SJSA1 (cell line): ENCODE results near the gene VPS37B. TPM values are rescaled to one million over a fixed set of nuclear protein-coding genes. Genes with fewer than 3 reads are reported as not detected.
"Not testable (repeated sequence)": the region's sequence is repeated elsewhere in the genome, so short reads cannot be mapped to it uniquely, and the experiment has no call there.

Source experiments
- DNase-seq, 2 experiments: peaks; one replicate each; pipeline ENCODE4 v3.0.0-alpha.2; 2015 to 2020; ENCODE audit warnings: low spot score in 2 of 2, low read depth in 1 of 2
- H3K27ac ChIP-seq: fragments of 250-450 bp; sonication (Bioruptor Pico); 2 replicates; pipeline ENCODE4 v1.5.1; 2020; ENCODE audit warnings: mild to moderate bottlenecking, moderate library complexity
- H3K27me3 ChIP-seq: fragments of 250-450 bp; sonication (Bioruptor Pico); replicated peaks from 2 replicates; pipeline ENCODE4 v1.5.1; 2020; ENCODE audit warnings: mild to moderate bottlenecking, moderate library complexity
- H3K36me3 ChIP-seq: fragments of 250-450 bp; sonication (Bioruptor Pico); 2 replicates; pipeline ENCODE4 v1.5.1; 2020; ENCODE audit warnings: mild to moderate bottlenecking
- H3K4me1 ChIP-seq: fragments of 250-450 bp; sonication (Bioruptor Pico); replicated peaks from 2 replicates; pipeline ENCODE4 v1.6.1; 2021; ENCODE audit warnings: mild to moderate bottlenecking
- H3K4me3 ChIP-seq: fragments of 250-450 bp; sonication (Bioruptor Pico); 2 replicates; pipeline ENCODE4 v1.5.1; 2020; ENCODE audit warnings: mild to moderate bottlenecking
- H3K9me3 ChIP-seq: fragments of 250-450 bp; sonication (Bioruptor Pico); replicated peaks from 2 replicates; pipeline ENCODE4 v1.5.1; 2020; ENCODE audit warnings: mild to moderate bottlenecking
- total RNA-seq: library from RNA; depleted of rRNA; stranded (reverse); fragments of >200 nt; shearing (Covaris generic); gene quantifications from 2 replicates; pipeline ENCODE4 v1.2.3, GENCODE V29; 2014

Gene VPS37B
- total RNA-seq, 1 experiment from 2014 or later, result 31.5 TPM

DNA sequence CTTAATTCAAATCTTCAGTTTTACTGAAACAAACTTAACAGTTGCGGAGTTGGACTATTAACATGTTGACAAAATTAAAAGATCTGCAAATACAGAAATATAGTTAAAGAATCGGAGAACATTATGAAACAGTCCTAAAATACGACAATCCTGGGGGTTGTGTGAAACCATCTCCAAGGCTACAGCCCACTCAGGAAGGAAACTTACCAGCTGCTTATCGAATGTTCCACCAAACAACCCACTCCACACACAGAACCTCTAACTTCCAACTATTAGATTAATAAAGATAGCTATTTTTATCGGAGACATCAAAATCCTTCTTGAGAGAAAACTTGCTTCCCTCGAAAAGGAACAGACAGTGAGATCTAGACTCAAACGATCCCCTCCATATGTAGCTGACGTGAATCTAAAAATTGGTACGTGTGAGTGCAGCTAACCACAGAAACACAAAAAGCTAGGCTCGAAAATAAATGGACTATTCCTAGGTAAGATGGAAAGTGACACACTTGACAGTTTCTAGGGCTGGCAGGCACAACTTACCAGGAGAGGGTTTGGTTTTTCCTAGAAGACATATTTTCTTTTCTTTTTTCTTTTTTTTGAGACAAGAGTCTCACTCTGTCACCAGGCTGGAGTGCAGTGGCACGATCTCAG lies 12.9 kb downstream of the VPS37B start:
- Histone ChIP-seq H3K4me3 (no peak overlapping the region), H3K27me3 (no peaks in the 10 kb centered on the region), H3K27ac (no peak overlapping the region), H3K9me3 (no peaks in the 10 kb centered on the region), H3K36me3 (peaks cover 4% of the 10 kb centered on the region; the same call in 1 of the 2 replicates), H3K4me1 (peaks cover 20% of the 10 kb centered on the region)
- DNase-seq, result no peak

DNA sequence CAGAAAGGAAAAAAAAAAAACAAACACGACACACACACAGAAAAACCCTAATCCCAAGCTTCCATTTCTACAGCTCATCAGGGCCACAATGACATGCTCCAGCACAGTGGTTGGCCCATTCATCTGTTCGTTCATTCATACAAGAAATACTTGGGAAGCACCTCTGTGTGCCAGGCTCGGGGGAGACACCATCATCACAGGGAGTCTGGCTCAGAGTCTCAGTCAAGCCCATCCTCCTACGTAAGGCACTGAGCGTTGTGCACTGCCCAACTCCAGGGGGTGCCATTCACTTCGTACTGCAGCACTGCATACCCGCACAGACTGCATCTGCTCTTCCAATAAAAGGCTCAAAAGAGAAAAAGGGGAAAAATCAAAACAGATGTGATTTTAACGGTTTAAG lies 15.3 kb downstream of the VPS37B start:
- DNase-seq, result no peak
- H3K4me3 ChIP-seq, result no peak overlapping the region
- H3K27me3 ChIP-seq, result no peaks in the 10 kb centered on the region
- peaks cover 9% of the 10 kb centered on the region for H3K4me1 ChIP-seq
- peaks cover 4% of the 10 kb centered on the region for H3K36me3 ChIP-seq
- no peak overlapping the region for H3K27ac ChIP-seq
- no peaks in the 10 kb centered on the region for H3K9me3 ChIP-seq

DNA sequence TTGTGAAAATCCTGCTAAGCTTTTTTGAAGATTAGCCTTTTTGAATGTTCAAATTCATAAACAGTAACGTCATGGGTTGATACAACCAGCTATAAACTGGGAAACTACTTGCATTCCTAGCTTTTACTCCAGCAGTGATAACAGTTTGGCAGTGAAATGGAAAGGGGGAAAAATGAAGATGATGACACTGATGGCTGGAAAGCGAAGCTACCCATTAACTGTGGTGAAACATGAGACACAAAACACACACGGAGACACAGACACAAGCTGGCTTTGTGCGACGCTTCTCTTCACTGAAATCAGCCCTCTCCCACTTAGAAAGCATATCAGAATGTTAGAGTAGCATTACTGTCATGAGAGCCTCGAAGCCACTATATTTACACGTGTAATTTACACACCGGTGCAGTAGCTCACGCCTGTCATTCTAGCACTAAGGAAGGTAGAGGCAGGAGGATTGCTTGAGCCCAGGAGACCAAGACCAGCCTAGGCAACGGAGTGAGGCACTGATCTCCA lies 15.7 kb downstream of the VPS37B start:
- DNase-seq, result no peak
- no peak overlapping the region for H3K27ac ChIP-seq
- H3K4me1 ChIP-seq, result peaks cover 13% of the 10 kb centered on the region
- no peak overlapping the region for H3K4me3 ChIP-seq
- H3K27me3 ChIP-seq, result no peaks in the 10 kb centered on the region
- H3K9me3 ChIP-seq, result no peaks in the 10 kb centered on the region
- peaks cover 4% of the 10 kb centered on the region for H3K36me3 ChIP-seq

DNA sequence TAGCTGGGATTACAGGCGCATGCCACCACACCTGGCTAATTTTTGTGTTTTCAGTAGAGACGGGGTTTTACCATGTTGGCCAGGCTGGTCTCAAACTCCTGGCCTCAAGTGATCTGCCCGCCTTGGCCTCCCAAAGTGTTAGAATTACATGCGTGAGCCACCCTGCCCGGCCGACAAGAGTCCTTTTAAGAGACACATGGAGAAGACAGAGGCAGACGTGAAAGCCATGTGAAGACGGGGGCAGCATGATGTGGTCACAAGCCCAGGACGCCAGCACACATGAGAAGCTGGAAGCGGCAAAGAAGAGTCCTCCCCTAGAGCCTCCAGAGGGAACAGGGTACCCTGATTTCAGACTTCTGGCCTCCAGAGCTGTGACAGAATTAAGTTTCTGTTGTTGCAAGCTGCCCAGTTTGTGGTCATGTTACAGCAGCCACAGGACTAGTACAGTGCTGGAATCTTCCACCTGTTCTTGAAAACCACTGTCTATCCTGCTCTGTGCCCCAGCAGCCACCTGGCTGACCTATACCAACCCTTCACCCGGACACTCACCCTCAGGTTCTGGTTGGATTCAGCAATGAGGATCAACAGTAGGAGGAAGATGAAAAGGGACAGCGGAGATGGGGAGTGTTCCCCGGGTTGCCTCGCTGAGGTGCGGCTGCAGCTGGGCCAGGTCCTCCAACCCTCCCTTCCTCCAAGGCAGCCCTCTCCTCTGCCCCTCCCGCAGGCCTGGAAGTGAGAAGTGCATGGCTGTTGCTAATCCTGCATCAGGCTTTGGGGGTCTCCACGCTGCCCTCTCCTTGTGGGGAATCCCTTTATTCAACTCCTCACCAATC lies 16.9 kb downstream of the VPS37B start:
- no peaks in the 10 kb centered on the region for H3K27me3 ChIP-seq
- DNase-seq, result no peak
- H3K27ac ChIP-seq, result no peak overlapping the region
- H3K9me3 ChIP-seq, result no peaks in the 10 kb centered on the region
- H3K4me1 ChIP-seq, result peaks cover 16% of the 10 kb centered on the region
- H3K4me3 ChIP-seq, result no peak overlapping the region
- peaks cover 4% of the 10 kb centered on the region for H3K36me3 ChIP-seq

DNA sequence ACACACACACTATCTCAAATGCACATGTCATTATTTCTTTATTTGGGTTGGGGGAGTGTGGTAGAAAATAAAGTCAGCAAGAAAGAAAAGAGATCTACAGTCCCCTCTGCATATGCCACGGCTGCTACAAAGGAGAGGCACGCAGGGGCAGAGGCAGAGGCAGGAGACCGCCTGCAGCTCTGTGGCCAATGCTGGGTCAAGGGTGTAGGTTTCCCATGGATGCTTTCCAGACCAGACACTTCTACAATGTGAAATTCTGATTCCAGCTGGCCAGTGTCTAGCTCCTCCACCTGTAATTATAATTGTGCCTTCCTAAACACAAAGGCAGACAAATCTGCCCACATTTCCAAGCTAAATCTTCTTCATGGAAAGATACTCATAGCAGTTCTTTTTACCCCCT lies 19.2 kb downstream of the VPS37B start:
- Histone ChIP-seq H3K4me3 (no peak overlapping the region), H3K27ac (no peak overlapping the region), H3K36me3 (peaks cover 4% of the 10 kb centered on the region), H3K4me1 (peaks cover 31% of the 10 kb centered on the region), H3K27me3 (no peaks in the 10 kb centered on the region), H3K9me3 (no peaks in the 10 kb centered on the region)
- no peak for DNase-seq

DNA sequence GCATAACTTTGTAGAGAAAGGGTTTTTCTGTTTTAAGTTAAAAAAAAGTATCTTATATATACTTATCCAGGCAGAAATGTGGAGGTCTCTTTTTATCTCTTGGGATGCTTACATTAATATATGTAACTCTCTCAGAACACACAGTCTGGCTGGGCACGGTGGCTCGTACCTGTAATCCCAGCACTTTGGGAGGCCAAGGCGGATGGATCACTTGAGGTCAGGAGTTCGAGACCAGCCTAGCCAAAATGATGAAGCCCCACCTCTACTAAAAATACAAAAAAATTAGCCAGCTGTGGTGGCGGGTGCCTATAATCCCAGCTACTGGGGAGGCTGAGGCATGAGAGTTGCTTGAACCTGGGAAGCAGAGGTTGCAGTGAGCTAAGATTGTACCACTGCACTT lies 19.6 kb downstream of the VPS37B start:
- peaks cover 35% of the 10 kb centered on the region for H3K4me1 ChIP-seq
- H3K27me3 ChIP-seq, H3K36me3 ChIP-seq, H3K27ac ChIP-seq, H3K4me3 ChIP-seq, DNase-seq, H3K9me3 ChIP-seq: not testable (repeated sequence)

DNA sequence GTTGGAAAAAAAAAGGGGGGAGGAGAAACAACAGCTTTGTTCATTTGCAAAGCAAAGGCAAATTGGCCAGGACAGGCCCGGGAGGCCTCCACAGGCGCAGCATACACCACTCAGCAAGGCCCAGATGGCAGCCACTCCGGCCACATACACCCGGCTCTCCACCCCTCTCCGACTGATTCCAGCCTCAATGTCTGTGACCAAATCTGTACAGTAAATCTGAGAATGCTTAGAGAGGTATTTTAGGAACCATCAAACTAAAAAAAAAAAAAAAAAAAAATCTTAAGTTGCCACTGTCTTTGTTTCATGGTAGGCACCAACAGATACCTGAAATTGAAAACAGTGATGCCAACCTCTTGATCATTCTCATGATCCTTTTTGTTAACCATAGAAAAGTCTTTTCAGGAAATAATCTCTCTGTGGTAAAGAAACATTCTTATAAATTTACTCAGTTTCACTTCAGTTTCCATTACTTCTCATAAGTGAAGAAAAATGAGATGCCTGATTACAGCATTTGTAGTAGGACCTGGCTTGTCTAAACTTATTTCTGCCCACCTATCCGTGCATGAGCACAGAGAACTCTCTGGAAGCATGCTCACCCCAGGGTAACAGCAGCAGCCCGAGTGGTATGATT lies 20.2 kb downstream of the VPS37B start:
- Histone ChIP-seq H3K36me3 (peaks cover 8% of the 10 kb centered on the region), H3K4me1 (peaks cover 37% of the 10 kb centered on the region), H3K9me3 (no peaks in the 10 kb centered on the region), H3K27ac (no peak overlapping the region), H3K4me3 (no peak overlapping the region), H3K27me3 (no peaks in the 10 kb centered on the region)
- no peak for DNase-seq

DNA sequence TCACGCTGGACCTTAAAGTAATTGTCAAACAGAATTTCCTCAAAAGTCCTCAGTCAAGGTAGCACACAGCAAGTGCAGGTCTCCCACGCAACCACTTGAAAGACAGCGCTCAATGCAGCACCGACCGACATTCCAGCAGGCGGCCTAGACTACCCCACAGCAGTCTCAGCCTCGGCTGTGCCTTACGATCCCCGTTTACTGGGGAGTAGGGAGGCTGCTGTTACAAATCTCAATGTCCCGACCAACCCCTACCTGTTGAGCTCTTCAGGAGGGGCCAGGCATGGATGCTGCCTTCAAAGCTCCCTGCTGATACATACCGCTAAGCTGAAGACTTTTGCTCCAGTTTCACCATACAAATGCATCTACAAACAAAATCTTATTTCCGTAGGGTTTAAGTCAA lies 21.8 kb downstream of the VPS37B start:
- no peaks in the 10 kb centered on the region for H3K27me3 ChIP-seq
- H3K27ac ChIP-seq, result no peak overlapping the region
- H3K4me3 ChIP-seq, result no peak overlapping the region
- peaks cover 36% of the 10 kb centered on the region for H3K4me1 ChIP-seq
- no peaks in the 10 kb centered on the region for H3K9me3 ChIP-seq
- DNase-seq, result no peak
- peaks cover 24% of the 10 kb centered on the region for H3K36me3 ChIP-seq

DNA sequence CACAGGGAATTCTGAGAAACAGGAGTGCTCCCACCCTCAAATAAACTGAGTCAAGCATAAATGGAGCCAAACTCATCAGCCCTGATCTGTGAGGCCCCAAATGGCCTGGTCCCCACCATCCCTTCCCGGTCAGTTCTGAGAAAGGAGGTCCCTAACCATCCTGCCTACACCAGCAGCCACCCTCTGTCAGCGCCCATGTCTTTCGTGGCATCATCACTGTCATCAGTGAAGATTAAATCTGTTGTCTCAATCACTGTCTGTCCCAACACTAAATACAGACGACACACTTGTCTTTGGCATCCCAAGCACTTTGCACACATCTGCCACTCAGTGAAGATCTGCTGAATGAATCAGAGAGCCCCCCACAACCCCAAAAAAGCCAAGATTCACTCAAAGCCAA lies 22.4 kb downstream of the VPS37B start:
- DNase-seq, result no peak
- H3K4me1 ChIP-seq, result peaks cover 36% of the 10 kb centered on the region
- H3K36me3 ChIP-seq, result peaks cover 26% of the 10 kb centered on the region
- H3K4me3 ChIP-seq, result no peak overlapping the region
- no peaks in the 10 kb centered on the region for H3K9me3 ChIP-seq
- no peaks in the 10 kb centered on the region for H3K27me3 ChIP-seq
- H3K27ac ChIP-seq, result no peak overlapping the region

DNA sequence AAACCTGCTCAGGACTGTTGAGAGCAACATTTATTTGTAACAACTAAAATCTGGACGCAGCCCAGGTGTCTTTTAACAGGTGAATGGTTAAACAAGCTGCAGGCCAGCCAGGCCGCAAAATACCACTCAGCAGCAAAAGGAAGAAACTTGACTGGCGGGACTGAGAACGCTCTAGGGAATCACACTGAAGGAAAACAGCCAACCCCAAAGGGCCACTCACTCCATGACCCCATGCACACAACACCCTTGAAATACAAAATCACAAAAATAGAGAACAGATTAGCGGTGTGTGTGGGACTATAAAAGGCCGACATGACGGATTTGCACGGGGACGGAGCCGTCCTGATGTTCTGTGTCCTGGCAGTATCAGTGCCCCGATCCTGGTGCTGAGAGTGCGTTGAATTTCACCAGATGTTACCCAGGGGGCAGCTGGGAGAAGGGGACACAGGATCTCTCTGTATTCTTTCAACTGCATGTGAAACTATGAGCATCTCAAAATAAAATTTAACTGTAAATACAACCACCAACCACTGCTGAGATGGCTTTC lies 23.0 kb downstream of the VPS37B start:
- Histone ChIP-seq H3K4me3 (no peak overlapping the region), H3K9me3 (no peaks in the 10 kb centered on the region), H3K27ac (peak overlapping the region; percentile 66), H3K4me1 (peaks cover 36% of the 10 kb centered on the region), H3K36me3 (peaks cover 32% of the 10 kb centered on the region), H3K27me3 (no peaks in the 10 kb centered on the region)
- DNase-seq, result no peak

DNA sequence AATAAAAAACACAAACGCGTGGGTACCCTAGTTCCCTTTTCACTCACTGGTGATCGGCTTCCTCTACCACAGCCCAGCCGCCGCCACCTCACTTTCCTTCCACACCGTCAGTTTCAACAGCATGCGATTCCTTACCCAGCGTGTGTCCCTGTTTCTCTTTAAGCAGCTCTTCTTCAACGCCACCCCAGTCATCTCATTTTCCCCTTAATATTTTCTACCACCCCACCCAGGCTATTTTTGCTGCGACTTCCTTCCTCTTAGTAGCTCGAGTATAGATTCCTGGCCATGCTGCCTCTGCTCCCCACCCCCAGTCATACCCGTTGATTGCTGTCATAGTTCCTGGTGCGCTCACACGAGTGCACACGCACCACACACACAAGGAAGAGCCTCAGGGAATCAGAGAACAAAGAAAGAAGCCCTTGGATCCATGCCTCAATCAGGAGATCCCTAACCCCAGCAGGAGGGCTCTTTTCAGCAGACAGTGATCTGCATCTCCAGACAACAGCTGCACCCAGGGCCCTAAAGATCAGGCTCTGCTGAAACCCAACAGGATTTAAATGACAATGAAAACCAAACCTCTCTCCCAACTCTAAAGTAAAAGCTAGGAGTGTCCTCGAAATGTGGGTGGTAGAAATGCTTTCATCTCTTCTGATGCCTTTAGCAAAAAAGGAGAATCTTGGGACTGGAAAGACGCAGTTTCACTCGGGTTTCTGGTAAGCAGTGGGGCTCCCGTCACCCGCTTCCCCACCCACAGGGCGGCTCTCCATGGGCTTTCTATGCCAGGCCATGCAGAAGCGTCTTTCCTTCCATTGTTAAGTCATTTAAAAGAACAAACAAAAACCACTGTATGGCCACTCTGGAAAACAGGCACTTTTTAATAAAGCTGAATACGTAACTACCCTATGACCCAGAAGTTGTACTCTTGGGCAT lies 23.8 kb downstream of the VPS37B start:
- Histone ChIP-seq H3K36me3 (peaks cover 38% of the 10 kb centered on the region), H3K27me3 (no peaks in the 10 kb centered on the region), H3K4me1 (peaks cover 36% of the 10 kb centered on the region), H3K4me3 (peak overlapping the region; percentile 10; the same call in 1 of the 2 replicates), H3K9me3 (no peaks in the 10 kb centered on the region), H3K27ac (peak overlapping the region; percentile 66)
- peak; percentile 70 to 71 for DNase-seq

DNA sequence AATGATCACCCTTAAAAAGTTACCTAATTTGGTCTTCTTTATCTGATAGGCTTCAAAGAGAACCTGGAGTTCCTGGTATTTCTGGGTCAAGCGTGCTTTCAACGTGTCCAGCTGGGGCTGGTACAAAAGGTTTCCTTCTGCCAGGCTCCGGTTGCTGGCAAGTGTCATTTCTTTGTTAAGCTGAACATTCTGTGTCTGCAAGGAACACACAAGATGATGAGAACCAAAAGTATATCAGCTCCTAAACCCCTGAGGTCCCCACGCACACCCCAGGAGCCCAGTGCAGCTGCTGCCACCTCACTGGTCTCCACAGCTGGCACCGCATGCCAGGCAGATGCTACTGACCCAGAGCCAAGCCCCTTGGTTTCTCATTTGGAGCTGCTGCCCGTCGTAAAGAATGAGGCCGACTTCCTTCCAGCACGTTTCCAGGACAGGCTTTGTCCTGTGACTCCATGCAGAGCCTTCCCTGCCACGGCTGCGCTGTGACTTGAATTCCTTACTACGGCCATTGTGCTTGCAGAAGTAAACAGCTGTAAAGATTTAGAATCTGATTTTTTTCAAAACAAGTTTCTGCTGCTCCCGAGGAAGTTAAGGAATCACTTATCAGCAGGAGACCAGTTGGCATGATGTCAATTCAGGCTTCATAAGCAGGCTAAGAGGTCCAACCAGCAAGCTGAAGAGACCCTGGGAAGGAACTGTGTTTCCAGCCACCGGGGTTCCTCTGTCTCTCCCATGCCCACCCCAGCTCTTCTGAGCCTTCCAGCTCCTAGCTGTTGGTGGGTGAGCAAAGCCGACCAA lies 24.9 kb downstream of the VPS37B start:
- Histone ChIP-seq H3K36me3 (peaks cover 48% of the 10 kb centered on the region), H3K9me3 (no peaks in the 10 kb centered on the region), H3K27ac (peak overlapping the region; percentile 66), H3K4me1 (peaks cover 36% of the 10 kb centered on the region), H3K4me3 (no peak overlapping the region), H3K27me3 (no peaks in the 10 kb centered on the region)
- peak in 1 of 2 experiments; percentile 36 for DNase-seq
